Cerebellar nuclear complex (tissue), 1 donor: ENCODE data around the gene GLG1.

Experiments
- DNase-seq, 2 experiments: peaks; one replicate each; lab custom pipeline; 2025; lab: John Stamatoyannopoulos, UW

The GLG1 gene

DNA sequence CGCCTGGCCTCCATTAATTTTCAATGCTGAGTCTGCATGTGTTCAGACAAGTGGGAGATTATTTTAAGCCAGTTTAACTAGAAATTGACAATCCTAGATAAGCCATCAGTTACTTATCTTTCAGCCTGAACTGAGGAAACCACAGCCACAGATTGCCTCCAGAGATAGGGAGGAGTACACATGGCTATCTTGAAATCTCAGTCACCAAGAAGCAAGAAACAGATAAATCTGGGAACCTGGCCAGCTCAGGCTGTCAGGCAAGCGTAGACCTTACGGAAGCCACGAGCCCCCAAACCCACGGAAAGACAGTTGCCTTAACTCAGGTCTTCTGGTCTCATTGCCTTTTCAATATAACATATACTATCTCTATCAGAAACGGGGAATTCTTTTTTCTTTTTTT lies 2.0 kb upstream of the GLG1 start:
- no peak for DNase-seq

GRCh38 chr16:74608381-74608780 lies 1.5 kb upstream of the GLG1 start:
- no peak for DNase-seq

DNA sequence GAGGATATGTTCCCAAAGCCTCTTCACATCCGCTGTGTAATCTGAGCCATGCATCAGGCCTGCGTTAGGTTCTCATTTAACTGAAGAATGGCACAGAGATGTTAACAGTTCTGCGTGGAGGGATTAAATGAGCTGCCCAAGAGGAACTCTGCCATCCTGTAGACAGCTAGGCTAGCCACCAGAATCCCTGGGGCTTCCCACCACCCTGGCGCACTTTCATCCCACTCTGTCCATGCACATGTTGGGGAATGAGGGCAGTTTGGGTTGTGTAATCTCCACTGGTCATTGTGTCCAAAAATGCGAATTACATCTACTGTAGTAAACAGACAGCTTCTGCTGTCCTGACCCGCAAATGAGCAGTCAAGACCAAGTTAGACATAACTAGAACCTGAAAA lies 1.0 kb upstream of the GLG1 start:
- DNase-seq, result no peak

GRCh38 chr16:74607310-74607961 lies 522 bp upstream of the GLG1 start:
- no peak for DNase-seq

GRCh38 chr16:74605746-74606520 lies 981 bp downstream of the GLG1 start:
- no peak for DNase-seq

GRCh38 chr16:74605332-74605731 lies 1.6 kb downstream of the GLG1 start:
- no peak for DNase-seq

- DNase-seq, result no peak
Observed at GRCh38 chr16:74603848-74604247, 3.1 kb downstream of the GLG1 start.

- DNase-seq, result no peak
Observed at GRCh38 chr16:74601126-74601871, 5.6 kb downstream of the GLG1 start.

- DNase-seq, result no peak
Observed at GRCh38 chr16:74596586-74596985, 10.3 kb downstream of the GLG1 start.

DNA sequence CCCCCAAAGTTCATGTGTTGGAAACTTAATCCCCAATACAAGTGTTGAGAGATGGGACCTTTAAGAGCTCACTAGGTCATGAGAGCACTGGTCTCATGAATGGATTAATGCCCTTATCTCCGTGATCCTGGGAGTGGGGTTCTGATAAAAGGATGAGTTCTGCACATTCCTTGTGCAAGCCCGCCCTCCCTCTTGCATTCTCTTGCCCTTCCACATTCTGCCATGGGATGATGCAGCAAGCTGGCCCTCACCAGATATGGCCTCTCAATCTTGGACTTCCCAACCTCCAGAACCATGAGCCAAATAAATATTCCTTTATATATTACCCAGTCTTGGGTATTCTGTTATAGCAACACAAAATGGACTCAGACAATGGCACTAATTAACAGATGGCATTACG lies 14.1 kb downstream of the GLG1 start:
- DNase-seq, result no peak

DNA sequence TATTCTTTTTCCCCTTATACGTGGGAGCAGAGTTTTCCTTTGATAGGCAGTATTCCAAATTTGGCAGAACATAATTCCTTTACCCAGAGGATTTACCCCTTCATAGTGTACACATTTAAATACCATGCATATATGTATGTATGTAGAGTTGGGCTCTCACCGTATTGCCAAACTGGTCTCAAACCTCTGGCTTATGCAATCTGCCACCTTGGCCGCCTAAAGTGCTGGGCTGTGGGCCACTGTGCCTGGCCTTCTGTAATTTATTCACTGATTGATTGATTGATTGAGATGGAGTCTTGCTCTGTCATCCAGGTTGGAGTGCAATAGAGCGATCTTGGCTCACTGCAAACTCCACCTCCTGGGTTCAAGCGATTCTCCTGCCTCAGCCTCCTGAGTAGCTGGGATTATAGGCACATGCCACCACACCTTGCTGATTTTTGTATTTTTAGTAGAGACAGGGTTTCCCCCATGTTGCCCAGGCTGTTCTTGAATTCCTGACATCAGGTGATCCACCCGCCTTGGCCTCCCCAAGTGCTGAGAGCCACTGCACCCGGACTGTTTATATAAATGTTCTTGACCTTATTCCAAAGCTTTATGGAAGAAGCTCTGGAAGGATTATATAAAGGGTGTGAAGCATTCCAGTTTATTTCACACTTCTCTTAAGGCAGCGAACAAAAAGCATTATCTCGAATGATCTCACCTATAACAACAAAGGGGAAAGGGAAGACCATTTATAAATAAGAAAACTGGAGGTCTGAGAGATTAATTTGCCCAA lies 14.9 kb downstream of the GLG1 start:
- no peak for DNase-seq

- DNase-seq, result no peak
Observed at GRCh38 chr16:74586948-74587347, 20.0 kb downstream of the GLG1 start.

GRCh38 chr16:74585846-74586443 lies 21.0 kb downstream of the GLG1 start:
- no peak for DNase-seq

- DNase-seq, result no peak
Observed at GRCh38 chr16:74583926-74584666, 22.8 kb downstream of the GLG1 start.

DNA sequence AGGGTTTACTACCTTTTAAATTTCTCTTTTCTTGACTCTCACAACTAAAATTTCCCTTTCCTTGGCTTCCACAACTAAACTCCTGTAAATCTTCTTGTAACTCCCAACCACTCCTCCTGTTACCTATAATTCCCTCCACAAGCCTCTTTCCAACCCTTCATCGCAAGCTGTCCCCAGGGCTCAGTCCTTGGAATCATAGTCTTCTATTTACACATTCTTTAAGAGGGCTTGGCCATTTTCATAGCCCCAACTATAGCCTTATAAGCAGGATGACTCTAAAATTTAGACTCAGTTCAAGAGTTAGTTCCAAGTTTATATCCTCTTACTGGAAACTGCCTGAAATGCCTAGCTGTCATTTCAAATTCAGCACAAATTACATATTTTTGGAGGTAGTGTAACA lies 23.9 kb downstream of the GLG1 start:
- DNase-seq, result no peak

GRCh38 chr16:74580833-74581232 lies 26.1 kb downstream of the GLG1 start:
- DNase-seq, result no peak

GRCh38 chr16:74578838-74579237 lies 28.1 kb downstream of the GLG1 start:
- no peak for DNase-seq

- no peak for DNase-seq
Observed at GRCh38 chr16:74578433-74578832, 28.5 kb downstream of the GLG1 start.

- DNase-seq, result no peak
Observed at GRCh38 chr16:74577882-74578366, 29.0 kb downstream of the GLG1 start.

DNA sequence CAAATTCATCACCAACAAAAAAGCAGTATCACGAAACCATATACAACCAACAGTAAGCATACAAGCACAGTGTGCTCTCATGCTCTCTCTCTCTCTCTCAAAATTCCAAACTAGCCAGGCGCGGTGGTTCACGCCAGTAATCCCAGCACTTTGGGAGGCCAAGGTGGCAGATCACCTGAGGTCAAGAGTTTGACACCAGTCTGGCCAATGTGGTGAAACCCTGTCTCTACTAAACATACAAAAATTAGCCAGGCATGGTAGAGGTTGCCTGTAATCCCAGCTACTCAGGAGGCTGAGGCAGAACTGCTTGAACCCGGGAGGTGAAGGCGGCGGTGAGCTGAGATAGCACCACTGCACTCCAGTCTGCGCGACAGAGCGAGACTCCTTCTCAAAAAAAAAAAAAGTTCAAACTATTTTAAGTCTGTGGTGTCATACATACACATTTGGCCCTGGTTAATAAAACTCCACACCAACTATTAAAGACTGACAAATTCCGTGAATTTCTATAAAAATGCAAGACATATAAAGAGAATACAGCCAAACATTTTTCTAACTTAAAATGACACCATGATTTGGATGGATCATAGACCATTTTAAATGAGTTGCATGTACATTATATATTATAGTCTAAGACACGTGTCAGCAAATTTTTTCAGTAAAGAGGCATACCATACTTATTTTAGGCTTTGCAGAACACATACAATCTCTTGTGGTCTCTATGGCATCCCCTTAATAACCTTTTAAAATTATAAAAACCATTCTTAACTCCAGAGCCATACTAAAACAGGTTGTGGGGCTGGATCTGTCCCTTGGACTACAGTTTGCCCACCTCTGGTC lies 30.9 kb downstream of the GLG1 start:
- no peak for DNase-seq
